ENCODE results near the gene NFKBIE.

NFKBIE gene

GRCh38 chr6:44272529-44272928 lies 7.2 kb upstream of the NFKBIE start:
- no peak for DNase-seq

DNA sequence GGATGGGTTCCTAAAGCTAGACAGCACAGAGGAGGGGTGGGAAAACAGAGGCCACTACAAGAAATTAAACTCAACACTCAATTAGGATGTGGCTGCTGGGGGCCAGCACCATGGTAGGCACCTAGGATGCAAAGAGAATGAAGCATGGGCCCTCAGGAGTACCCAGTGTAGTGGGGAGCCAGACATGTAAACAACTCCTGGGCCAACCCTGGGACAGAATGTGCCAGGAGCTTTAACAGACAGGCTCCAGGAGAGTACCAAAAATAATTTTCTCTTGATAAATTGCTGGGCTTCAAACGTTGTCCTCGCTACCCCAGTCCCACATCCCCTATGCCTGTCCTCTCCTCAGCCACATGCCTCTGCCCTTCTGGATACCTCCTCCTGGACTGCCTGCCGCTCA lies 6.6 kb upstream of the NFKBIE start:
- no peak for DNase-seq

DNA sequence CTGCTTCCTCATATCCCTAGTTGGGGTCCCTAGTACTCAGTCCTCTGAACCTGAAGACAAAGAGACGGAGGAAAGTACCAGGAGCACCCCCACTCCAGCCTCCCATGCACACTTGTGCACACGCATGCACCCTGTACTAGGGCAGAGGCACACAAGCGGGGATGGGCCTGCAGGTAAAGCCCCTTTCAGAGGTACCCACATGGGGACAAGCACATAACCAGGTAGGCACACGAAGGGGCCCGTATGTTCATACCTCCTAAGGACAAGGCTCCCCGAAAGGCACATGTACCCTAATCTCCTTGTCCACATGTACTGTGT lies 6.0 kb upstream of the NFKBIE start:
- no peak for DNase-seq

DNA sequence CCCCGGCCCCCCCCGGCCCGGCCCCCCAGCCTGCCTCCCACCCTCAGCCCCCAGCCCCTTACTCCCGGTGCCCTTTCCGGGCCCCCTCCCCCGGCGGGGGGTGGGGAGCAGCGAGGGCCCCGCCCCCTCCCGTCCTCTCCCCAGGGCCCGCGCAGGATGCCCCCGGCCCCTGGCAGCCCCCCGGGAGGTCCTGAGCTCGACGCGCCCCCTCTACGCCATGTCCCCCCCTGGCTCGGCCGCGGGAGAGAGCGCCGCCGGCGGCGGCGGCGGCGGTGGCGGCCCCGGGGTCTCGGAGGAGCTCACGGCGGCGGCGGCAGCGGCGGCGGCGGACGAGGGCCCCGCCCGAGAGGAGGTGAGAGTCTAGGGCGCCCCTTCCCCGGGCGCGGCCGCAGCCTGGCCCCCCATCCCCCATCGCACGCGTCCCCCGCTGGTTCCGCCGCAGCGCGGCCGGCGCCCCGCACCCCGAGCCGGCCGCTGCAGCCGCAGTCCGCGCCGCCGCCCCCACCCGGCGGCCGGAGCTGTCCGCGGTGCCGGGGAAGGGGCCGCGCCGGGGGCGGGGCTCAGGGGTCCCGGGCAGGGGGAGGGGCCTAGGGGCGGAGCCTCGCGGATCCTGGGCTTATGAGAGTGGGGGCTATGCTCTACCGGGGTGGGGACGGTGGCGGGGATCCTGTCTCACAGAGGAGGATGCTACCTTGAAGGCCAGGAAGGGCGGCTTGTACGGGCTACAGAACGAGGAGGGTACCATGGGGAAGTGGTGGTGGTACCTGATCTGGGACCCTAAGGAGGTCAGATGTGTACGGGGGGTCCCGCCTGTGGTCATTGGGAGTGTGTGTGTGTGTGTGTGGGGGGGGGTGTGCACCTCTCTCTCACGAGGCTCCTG lies 5.4 kb upstream of the NFKBIE start:
- DNase-seq: peak; percentile 30

DNA sequence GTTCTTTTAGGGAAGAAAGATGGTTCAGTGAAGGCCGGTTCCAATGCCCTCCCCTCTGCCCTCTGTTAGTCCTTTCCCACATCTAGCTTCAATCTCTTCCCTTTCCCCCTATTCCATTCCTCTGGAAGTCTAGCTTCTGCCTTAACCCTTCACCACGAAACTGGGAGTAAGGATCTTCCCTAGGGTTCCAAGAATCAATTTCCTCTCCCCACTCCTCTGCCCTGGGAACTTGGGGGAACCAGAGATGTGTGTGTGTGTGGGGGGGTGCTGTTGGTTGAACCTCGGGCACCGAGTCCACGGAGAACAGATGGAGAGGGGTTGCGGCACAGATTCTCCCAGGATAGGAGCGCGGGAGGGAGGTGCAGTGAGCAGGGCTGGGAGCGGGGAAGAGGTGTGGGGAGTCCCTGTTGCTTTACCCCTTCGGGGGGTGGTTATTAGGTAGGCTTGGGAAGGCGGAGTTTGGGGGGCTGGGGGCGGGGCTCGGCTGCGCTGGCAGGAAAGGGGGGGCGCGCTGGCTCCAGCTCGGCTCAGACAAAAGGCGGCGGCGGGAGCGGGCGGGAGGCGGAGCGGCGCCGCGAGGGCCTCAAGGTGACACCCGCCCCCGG lies 4.7 kb upstream of the NFKBIE start, which contains the start of gene TMEM151B:
TMEM151B (plus strand) TSS at position 530 of the 605 bp plus-strand sequence. CDS start 293 bp downstream, outside the sequence.
- DNase-seq: peak; percentile 56

GRCh38 chr6:44269178-44269920 lies 4.0 kb upstream of the NFKBIE start:
- DNase-seq: no peak

DNA sequence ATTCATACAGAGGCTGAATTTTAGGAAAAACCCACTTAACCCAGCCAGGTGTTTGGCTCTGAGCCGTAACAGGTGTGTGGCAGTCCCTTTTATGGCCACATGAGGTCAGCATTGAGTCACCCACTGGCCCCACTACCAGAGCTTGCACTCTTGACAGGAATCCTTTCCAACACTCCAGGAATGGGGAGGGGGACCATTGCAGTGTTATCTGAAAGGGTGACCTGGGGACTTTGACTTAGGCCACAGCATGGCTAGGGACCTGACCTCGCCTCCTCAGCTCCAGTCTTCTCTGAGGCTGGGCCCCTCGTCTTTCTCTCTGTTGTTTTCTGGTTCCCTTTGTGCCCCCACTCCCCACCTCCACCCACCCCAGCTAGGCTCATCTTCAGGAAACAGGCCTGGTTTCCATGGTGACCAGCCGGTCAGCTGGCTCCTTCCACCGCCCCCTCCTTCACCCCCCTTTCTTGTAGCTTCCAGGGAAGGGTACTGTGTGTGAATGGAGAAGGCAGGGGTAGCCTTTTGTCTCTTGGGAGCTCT lies 2.8 kb upstream of the NFKBIE start:
- peak; percentile 68 for DNase-seq

DNA sequence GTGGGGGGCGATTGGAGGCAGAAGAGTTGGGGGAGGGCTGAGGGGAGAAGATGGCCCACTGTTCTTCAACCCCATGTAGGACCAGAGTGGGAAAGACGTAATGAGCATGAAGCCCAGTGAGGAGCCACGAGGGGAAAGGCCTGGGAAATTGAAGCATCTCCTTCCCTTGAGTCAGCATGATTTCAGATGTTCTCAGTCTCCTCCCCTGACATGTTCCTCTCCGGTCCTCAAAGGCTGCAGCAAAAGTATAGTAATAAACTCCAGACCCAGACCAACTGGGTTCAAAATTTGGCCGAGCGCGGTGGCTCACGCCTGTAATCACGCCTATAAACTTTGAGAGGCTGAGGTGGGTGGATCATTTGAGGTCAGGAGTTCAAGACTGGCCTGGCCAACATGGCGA lies 1.9 kb upstream of the NFKBIE start:
- DNase-seq: no peak

- no peak for DNase-seq
Measured at GRCh38 chr6:44266347-44266746, 996 bp upstream of the NFKBIE start.

DNA sequence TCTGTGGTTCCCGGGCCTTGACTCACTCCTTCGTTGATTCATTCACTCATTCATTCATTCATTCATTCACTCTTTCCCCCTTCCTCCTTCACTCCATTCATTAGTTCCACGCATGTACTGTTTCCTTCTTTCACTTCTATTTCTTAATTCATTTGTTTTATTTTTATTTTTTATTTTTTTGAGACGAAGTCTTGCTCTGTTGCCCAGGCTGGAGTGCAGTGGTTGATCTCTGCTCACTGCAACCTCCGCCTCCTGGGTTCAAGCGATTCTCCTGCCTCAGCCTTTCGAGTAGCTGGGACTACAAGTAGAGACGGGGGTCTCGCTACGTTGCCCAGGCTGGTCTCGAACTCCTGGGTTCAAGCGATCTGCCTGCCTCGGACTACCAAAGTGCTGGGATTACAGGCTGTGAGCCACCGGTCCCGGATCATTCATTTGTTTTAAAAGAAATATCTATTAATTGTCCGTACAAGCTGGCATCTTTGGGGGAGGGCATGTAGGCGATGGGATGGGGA lies 427 bp upstream of the NFKBIE start:
- no peak for DNase-seq

DNA sequence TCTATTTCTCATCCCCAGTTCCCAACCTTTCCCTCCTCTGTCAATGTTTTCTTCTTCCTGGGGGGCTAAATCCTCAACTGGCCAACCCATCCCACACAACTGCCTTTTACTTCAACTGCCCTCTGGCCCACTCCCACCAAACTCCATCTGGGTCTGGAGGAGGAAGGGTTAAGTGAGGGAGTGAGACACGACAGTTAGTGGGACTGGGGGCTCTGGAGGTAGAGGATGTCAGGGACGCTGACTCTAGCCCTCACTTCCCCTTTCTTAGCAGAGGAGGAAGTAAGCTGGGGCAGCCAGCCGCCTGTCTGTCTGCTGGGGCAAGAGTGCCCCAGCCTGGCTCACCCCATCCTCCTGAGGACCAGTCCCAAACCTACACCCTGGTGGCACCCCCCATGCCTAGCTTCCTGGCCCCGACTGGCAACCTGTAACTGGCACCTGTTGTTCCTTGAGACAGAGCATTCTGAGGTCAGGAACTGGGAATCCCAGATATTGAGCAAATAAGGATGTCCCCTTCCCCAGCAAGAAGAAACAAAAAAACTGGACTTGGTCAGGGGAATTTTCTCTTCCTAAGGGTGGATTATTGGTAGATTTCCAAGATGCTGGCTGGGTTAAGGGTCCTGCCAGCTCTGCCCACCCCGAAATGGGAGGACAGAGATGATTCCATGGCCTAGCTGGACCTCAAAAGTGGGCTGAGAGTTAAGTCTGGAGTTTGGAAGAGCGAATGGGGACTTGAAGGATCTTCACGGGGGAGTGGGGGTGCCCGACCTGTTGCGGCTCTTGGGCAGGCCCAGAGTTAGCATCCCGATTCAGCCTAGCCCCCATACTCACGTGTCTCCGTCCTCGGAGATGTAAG lies 971 bp downstream of the NFKBIE start:
- DNase-seq: no peak

- no peak for DNase-seq
Measured at GRCh38 chr6:44263354-44264100, 1.8 kb downstream of the NFKBIE start.

- no peak for DNase-seq
Measured at GRCh38 chr6:44262467-44263353, 2.6 kb downstream of the NFKBIE start.

GRCh38 chr6:44261581-44261980 lies 3.8 kb downstream of the NFKBIE start:
- DNase-seq: no peak

DNA sequence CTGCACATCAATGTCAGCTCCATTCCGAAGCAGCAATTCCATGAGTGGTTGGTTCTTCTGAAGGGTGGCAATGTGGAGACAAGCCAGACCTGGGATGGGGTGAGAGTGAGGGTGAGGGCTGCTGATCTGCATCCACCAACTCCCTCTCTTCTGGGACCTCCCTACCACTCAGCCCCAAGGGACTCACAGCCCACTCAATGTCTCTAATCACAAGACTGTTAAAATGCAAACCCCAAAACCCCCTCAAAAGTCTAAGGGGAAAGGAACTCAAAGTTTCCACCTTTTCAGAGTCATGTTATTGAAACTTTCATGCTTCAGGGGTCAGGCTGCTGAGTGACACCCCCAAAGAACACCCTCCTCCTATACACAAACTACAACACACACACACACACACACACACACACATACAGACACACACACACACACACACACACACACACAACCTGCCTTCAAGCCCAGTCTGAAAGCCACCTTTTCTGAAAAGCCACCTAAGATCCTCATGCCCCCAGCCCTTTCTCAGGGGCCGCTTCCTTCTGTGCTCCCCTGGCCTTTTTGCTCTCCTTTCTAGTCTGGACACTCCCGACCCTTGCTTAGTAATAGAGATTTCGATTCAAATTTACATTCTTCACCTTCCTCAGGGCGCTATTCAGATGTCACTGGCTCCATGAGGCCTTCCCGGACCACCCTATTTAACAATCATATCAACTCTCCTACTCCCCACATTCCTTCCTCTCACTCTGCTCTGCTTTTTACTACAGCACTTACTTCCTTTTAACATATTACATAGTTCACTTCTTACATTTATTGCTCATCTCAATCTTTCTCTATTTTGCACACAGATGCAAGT lies 4.7 kb downstream of the NFKBIE start:
- no peak for DNase-seq

GRCh38 chr6:44260011-44260410 lies 5.3 kb downstream of the NFKBIE start:
- no peak for DNase-seq

GRCh38 chr6:44258921-44259320 lies 6.4 kb downstream of the NFKBIE start:
- no peak for DNase-seq

- DNase-seq: no peak
Measured at GRCh38 chr6:44258325-44258863, 7.0 kb downstream of the NFKBIE start.

DNA sequence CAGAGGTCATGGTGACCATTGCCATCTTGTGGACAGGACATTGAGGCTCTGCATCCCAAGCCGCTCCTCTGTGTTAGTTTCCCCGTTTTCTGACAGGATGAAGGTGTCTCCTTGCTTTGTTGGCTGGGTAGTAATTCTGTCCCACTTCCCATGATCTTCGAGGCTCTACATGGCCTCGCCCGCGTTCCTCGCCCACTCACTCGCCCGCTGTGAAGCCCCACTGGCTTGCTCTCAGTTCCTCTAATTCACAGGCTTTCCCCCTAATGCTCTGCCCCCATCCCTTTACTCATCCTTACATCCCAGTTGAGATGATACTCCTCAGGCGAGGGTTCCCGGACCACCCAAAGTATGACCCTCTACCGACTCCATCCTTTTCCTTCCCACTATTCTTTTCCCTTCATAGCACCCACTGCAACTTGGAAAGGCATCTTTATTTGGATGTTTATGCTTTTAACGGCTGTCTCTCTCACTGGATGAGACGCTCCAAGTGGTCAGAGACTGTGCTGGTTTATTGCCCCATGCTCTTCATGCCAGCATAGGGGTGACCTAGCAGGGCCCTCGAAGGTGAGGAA lies 7.5 kb downstream of the NFKBIE start:
- no peak for DNase-seq
